ENCODE measurements around the gene RFK.

GRCh38 chr9:76425677-76426453, 31.6 kb upstream of the RFK start:
- TF ChIP-seq YY1 (IDR thresholded peaks at IDR 0.05; ENCODE audit: insufficient read depth, insufficient read length) (no peak), SUZ12 (IDR thresholded peaks at IDR 0.05; ENCODE audit: extremely low read depth, insufficient read depth, insufficient read length) (no peak), ZNF274 (IDR thresholded peaks at IDR 0.05; ENCODE audit: low read depth, low read length) (no peak)

Data from NT2/D1 (cell line).